Measurements from ENCODE around the gene TNRC6B. TPM values are rescaled to one million over a fixed set of nuclear protein-coding genes. Genes with fewer than 3 reads are reported as not detected.

Gene TNRC6B
- total RNA-seq, 1 donor from 2014 or later = 9.5 TPM

DNA sequence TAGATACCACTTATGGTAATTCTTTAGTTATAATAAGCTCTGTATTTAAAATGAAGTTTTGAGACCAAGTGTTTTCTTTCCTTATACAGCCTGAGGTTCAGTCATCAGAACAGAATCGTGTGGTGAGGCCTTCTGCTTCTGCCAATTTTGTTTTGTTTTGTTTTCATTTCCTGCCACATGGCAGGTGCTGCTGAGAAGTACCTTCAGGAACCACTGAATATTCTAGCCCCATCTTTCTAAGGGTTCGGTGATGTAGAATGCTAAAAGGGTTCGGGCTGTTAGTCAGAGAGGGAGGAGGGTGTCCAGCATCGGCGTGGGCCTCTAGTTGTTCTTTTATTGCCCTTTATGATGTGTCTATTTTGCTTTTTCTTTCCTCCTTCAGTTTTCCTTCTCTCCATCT, 25.8 kb downstream of the TNRC6B start:
- TF ChIP-seq, protein P1, sequence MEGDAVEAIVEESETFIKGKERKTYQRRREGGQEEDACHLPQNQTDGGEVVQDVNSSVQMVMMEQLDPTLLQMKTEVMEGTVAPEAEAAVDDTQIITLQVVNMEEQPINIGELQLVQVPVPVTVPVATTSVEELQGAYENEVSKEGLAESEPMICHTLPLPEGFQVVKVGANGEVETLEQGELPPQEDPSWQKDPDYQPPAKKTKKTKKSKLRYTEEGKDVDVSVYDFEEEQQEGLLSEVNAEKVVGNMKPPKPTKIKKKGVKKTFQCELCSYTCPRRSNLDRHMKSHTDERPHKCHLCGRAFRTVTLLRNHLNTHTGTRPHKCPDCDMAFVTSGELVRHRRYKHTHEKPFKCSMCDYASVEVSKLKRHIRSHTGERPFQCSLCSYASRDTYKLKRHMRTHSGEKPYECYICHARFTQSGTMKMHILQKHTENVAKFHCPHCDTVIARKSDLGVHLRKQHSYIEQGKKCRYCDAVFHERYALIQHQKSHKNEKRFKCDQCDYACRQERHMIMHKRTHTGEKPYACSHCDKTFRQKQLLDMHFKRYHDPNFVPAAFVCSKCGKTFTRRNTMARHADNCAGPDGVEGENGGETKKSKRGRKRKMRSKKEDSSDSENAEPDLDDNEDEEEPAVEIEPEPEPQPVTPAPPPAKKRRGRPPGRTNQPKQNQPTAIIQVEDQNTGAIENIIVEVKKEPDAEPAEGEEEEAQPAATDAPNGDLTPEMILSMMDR (conservative IDR thresholded peaks at IDR 0.05; ENCODE audit: low read depth, low read length) = no peak
- H3K4me3 ChIP-seq (ENCODE audit: low read depth, low read length) = no peak overlapping the region
- DNase-seq (ENCODE audit: low read depth) = no peak

DNA sequence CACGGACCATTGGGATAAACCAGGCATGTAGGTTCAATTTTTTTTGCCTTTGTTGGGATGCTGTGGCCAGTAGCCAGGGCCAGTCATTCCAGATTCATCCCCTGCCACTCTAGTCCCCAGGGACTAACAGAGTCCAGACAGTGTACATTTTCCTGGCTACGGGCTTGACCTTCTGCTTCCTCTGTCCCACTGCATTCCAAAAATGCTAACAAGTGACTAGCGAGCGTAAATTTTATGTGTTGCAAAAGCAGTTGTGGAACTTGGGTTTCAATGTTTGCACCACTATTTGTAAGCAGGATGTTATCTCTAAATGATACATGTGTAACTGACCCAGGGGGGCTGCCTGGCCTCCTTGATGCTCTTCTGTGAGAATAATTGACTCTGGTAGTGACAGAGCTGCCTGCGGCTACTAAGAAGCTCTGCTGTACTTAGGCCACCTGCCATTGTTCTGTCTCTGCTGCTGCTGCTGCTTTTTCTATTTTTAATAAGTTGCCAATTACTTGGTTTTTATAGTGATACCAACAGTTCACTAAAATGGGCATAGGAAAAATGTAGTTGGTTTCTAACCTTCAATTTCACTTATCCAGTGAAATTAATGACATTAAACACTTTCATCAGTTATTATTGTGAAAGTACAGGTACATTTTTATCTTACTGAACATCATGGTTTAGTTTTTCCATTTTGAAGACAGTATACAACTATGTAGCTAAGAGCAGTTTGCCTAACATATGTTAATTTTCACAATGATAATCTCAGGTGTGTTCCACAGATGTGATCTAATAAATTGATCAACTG, 26.8 kb downstream of the TNRC6B start:
- DNase-seq (ENCODE audit: low read depth) = no peak
- TF ChIP-seq, protein P1 (conservative IDR thresholded peaks at IDR 0.05; ENCODE audit: low read depth, low read length) = no peak
- H3K4me3 ChIP-seq (ENCODE audit: low read depth, low read length) = no peak overlapping the region

GRCh38 chr22:40206561-40206960, 28.8 kb downstream of the TNRC6B start:
- no peak overlapping the region for H3K4me3 ChIP-seq (ENCODE audit: low read depth, low read length)
- TF ChIP-seq, protein P1 (conservative IDR thresholded peaks at IDR 0.05; ENCODE audit: low read depth, low read length) = no peak
- DNase-seq (ENCODE audit: low read depth) = no peak

GRCh38 chr22:40210818-40211217, 33.1 kb downstream of the TNRC6B start:
- no peak for DNase-seq (ENCODE audit: low read depth)
- H3K4me3 ChIP-seq (ENCODE audit: low read depth, low read length) = no peak overlapping the region
- TF ChIP-seq, protein P1 (conservative IDR thresholded peaks at IDR 0.05; ENCODE audit: low read depth, low read length) = no peak

- H3K4me3 ChIP-seq (ENCODE audit: low read depth, low read length) = no peak overlapping the region
- TF ChIP-seq, protein P1 (conservative IDR thresholded peaks at IDR 0.05; ENCODE audit: low read depth, low read length) = no peak
- DNase-seq (ENCODE audit: low read depth) = no peak
Observed at GRCh38 chr22:40211476-40212054, 33.8 kb downstream of the TNRC6B start.

- no peak for DNase-seq (ENCODE audit: low read depth)
- no peak overlapping the region for H3K4me3 ChIP-seq (ENCODE audit: low read depth, low read length)
- TF ChIP-seq, protein P1 (conservative IDR thresholded peaks at IDR 0.05; ENCODE audit: low read depth, low read length) = no peak
Observed at GRCh38 chr22:40212121-40212520, 34.4 kb downstream of the TNRC6B start.
